ENCODE measurements around the gene CNDP1. TPM values are rescaled to one million over a fixed set of nuclear protein-coding genes. Genes with fewer than 3 reads are reported as not detected.

Gene CNDP1
- polyA plus RNA-seq, 1 of the 3 experiments (the other 2 are of a cell fraction), result not detected

GRCh38 chr18:74528913-74529312, 5.4 kb upstream of the CNDP1 start:
- H3K4me2 ChIP-seq, result no peak overlapping the region
- H3K4me3 ChIP-seq (ENCODE audit: low read depth in 2 of 2, low read length in 1 of 2), result no peak overlapping the region
- no peak overlapping the region for H3K9ac ChIP-seq
- H3K36me3 ChIP-seq (replicated peaks in 1 of 2; ENCODE audit: control insufficient read depth in 1 of 2, insufficient read depth in 2 of 2, low read length in 1 of 2), result no peaks in the 10 kb centered on the region
- H3K9me2 ChIP-seq, result no peaks in the 10 kb centered on the region
- no peaks in the 10 kb centered on the region for H3F3A ChIP-seq (replicated peaks; ENCODE audit: insufficient read depth)
- CTCF ChIA-PET, result interaction anchor here (2.6 kb wide), 1 partner anchor 23 kb away, joined by 9 read pairs; no protein-coding TSS in a partner anchor
- WGBS (ENCODE audit: low lambda C conversion rate), result 13% methylated on average over 3 of the region's 3 CpGs
- H2AFZ ChIP-seq (ENCODE audit: low read depth), result no peak overlapping the region
- no peaks in the 10 kb centered on the region for H3K79me2 ChIP-seq (ENCODE audit: insufficient read depth)
- TF ChIP-seq NRF1 (IDR thresholded peaks at IDR 0.05; ENCODE audit: low read depth, low read length) (no peak), GATA2 (CRISPR knock-in tag; IDR thresholded peaks at IDR 0.05) (no peak), PBX3 (IDR thresholded peaks at IDR 0.05) (no peak), POLR2AphosphoS5 (IDR thresholded peaks at IDR 0.05; ENCODE audit: low read depth, low read length) (no peak), TAF1 (IDR thresholded peaks at IDR 0.05; ENCODE audit: borderline replicate concordance, low read depth, low read length) (no peak), TEAD4 (IDR thresholded peaks at IDR 0.05; ENCODE audit: borderline replicate concordance, insufficient read depth) (no peak)
- TF ChIP-seq, protein P1, sequence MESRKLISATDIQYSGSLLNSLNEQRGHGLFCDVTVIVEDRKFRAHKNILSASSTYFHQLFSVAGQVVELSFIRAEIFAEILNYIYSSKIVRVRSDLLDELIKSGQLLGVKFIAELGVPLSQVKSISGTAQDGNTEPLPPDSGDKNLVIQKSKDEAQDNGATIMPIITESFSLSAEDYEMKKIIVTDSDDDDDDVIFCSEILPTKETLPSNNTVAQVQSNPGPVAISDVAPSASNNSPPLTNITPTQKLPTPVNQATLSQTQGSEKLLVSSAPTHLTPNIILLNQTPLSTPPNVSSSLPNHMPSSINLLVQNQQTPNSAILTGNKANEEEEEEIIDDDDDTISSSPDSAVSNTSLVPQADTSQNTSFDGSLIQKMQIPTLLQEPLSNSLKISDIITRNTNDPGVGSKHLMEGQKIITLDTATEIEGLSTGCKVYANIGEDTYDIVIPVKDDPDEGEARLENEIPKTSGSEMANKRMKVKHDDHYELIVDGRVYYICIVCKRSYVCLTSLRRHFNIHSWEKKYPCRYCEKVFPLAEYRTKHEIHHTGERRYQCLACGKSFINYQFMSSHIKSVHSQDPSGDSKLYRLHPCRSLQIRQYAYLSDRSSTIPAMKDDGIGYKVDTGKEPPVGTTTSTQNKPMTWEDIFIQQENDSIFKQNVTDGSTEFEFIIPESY (IDR thresholded peaks at IDR 0.05; ENCODE audit: borderline replicate concordance, low read depth), result no peak
- TF ChIP-seq, protein P2, sequence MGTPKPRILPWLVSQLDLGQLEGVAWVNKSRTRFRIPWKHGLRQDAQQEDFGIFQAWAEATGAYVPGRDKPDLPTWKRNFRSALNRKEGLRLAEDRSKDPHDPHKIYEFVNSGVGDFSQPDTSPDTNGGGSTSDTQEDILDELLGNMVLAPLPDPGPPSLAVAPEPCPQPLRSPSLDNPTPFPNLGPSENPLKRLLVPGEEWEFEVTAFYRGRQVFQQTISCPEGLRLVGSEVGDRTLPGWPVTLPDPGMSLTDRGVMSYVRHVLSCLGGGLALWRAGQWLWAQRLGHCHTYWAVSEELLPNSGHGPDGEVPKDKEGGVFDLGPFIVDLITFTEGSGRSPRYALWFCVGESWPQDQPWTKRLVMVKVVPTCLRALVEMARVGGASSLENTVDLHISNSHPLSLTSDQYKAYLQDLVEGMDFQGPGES (IDR thresholded peaks at IDR 0.05; ENCODE audit: low read depth, low read length), result no peak
- TF ChIP-seq, protein P3, sequence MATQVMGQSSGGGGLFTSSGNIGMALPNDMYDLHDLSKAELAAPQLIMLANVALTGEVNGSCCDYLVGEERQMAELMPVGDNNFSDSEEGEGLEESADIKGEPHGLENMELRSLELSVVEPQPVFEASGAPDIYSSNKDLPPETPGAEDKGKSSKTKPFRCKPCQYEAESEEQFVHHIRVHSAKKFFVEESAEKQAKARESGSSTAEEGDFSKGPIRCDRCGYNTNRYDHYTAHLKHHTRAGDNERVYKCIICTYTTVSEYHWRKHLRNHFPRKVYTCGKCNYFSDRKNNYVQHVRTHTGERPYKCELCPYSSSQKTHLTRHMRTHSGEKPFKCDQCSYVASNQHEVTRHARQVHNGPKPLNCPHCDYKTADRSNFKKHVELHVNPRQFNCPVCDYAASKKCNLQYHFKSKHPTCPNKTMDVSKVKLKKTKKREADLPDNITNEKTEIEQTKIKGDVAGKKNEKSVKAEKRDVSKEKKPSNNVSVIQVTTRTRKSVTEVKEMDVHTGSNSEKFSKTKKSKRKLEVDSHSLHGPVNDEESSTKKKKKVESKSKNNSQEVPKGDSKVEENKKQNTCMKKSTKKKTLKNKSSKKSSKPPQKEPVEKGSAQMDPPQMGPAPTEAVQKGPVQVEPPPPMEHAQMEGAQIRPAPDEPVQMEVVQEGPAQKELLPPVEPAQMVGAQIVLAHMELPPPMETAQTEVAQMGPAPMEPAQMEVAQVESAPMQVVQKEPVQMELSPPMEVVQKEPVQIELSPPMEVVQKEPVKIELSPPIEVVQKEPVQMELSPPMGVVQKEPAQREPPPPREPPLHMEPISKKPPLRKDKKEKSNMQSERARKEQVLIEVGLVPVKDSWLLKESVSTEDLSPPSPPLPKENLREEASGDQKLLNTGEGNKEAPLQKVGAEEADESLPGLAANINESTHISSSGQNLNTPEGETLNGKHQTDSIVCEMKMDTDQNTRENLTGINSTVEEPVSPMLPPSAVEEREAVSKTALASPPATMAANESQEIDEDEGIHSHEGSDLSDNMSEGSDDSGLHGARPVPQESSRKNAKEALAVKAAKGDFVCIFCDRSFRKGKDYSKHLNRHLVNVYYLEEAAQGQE (IDR thresholded peaks at IDR 0.05; ENCODE audit: low read depth, low read length), result no peak
- no peak overlapping the region for H3K27ac ChIP-seq (ENCODE audit: low read depth in 2 of 2, low read length in 1 of 2)
- H3K27me3 ChIP-seq (ENCODE audit: insufficient read depth), result peaks cover 10% of the 10 kb centered on the region; the same call in 1 of the 2 replicates
- DNase-seq, result no peak
- H4K20me1 ChIP-seq (ENCODE audit: insufficient read depth), result no peaks in the 10 kb centered on the region
- no peaks in the 10 kb centered on the region for H3K9me3 ChIP-seq
- H3K4me1 ChIP-seq (ENCODE audit: control insufficient read depth in 1 of 2, insufficient read depth in 2 of 2, low read depth in 1 of 2, low read length in 1 of 2), result no peaks in the 10 kb centered on the region; a peak in 1 of 4 replicates
- POLR2A ChIA-PET, result no interaction called here
